NOMO-1 treated with dmso at 0.1 percent for 144 hours (cell line): ENCODE data around the gene GGT1.
"Not testable (repeated sequence)": the region's sequence is repeated elsewhere in the genome, so short reads cannot be mapped to it uniquely, and the experiment has no call there.

Source experiments
- DNase-seq: peaks from one replicate; lab custom pipeline; 2025; ENCODE audit not compliant: unreplicated experiment; lab: John Stamatoyannopoulos, UW

The GGT1 gene

DNA sequence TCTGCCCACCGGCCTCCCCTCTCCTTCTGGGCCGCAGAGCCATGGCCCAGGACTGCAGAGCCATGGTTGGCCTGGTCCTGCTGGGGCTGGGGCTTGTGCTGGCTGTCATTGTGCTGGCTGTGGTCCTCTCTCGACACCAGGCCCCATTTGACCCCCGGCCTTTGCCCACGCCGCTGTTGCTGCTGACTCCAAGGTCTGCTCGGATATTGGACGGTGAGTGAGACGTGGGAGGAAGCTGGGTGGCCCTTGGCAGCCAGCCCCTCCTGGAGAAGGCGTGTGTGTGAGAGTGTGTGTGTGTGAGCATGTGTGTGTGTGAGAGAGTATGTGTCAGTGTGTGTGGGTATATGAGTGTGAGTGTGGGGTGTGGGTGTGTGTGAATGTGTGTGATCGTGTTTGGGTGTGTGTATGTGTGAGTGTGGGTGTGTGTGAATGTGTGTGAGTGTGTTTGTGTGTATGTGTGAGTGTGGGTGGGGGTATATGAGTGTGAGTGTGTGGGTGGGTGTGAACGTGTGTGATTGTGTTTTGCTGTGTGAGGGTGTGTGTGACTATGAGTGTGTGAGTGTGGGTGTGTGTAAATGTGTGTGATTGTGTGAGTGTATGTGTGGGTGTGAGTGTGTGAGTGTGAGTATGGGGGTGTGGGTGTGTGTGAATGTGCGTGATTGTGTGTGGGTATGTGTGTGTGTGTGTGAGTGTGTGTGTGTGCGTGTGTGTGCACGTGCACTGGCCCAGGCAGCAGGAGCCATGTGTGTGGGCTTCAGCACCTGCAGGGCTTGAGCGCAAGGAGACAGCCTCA, 30.4 kb downstream of the GGT1 start:
- DNase-seq, result not testable (repeated sequence)

- not testable (repeated sequence) for DNase-seq
These were observed 31.9 kb downstream of the GGT1 start for GRCh38 chr22:24634776-24635389.

DNA sequence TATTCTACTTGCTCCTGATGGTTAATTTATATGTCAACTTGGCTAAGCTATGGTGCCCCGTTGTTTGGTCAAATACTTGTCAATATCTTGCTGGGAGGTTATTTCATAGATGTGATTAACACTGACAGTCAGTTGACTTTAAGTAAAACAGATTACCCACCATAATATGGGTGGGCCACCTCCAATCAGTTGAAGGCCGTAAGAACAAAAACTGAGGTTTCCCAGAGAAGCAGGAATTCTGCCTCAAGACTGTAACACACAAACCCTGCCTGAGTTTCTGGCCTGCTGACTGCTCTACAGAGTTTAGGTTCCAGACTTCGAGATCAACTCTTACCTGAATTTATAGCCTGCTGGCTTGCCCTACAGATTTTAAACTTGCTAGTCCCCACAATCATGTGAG, 33.5 kb downstream of the GGT1 start:
- DNase-seq, result not testable (repeated sequence)

DNA sequence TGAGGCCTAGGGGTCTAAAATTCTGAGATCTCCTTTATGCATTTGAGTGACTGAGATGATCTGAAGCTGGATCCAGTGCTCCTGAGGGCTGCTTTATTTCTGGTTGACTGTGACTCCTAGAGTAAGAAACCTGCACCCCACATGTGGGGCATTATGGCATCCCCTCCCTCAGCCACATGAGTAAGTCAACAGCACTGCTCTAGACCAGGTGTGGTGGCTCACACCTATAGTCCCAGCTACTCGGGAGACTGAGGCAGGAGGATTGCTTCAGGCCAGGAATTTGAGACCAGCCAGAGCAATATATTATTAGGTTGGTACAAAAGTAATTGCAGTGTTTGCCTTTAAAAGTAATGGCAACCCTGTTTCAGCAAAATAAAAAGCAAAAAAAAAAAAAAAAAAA, 39.3 kb downstream of the GGT1 start:
- DNase-seq, result not testable (repeated sequence)

DNA sequence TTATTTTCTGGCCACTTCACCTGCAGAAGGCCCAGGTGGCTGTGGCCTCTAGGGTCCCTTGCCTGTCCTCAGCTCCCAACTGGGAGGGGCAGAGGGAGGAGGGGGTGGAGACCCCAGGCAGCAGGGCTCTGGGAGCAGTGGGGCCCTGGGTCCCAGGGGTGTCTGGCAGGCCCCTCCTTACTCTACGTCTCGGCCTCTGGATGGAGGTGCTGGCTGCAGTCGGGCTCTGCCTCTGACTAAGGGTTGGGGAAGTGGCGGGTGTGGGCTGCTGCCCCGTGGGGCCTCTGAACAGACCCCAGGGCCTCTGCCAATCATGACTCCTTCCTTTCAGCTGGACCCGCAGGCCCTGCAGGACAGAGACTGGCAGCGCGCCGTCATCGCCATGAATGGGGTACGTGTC, 41.4 kb downstream of the GGT1 start:
- not testable (repeated sequence) for DNase-seq

- not testable (repeated sequence) for DNase-seq
These were observed 42.7 kb downstream of the GGT1 start for GRCh38 chr22:24645408-24646399.

- not testable (repeated sequence) for DNase-seq
These were observed 43.8 kb downstream of the GGT1 start for GRCh38 chr22:24646756-24647155.

GRCh38 chr22:24649371-24649770, 46.4 kb downstream of the GGT1 start:
- not testable (repeated sequence) for DNase-seq

GRCh38 chr22:24650884-24651283, 47.9 kb downstream of the GGT1 start:
- not testable (repeated sequence) for DNase-seq

DNA sequence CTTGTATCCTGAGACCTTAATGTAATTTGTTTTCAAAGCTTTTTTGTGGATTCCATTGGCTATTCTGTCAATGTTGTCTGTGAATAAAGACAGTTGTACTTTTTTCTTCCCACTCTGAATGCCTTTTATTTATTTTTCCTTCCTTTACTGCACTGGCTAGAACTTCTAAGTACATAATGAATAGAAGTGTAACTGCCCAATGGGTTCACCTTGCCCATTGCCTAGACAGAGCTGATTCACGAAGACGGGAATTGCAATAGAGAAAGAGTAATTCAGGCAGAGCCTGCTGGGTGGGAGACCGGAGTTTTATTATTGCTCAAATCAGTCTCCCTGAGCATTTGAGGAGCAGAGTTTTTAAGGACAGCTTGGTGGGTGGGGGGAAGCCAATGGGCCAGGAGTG, 62.4 kb downstream of the GGT1 start:
- not testable (repeated sequence) for DNase-seq

DNA sequence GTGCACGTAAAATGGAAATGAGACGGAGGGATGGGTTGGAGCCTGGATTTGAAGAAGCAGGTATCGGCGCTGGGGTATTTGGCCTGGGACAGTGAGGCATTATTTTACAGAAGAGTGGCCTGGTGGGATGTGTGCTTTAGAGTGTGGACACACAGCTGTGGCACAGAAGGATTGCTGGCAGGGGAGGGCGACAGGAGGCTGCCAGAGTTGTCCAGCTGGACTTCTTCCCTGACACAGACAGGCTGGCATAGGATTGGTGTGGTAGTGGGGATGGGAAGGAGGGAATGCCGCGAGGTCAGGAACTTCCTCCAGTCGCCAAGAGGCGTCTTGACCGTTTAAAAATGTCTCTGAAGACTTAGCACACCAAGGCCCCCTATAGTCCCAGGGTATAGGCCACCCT, 64.9 kb downstream of the GGT1 start:
- DNase-seq, result not testable (repeated sequence)

GRCh38 chr22:24672532-24672931, 69.5 kb downstream of the GGT1 start:
- not testable (repeated sequence) for DNase-seq
